Right cardiac atrium (tissue), 5 donors: ENCODE data around the gene LINGO4. TPM values are rescaled to one million over a fixed set of nuclear protein-coding genes. Genes with fewer than 3 reads are reported as not detected.
A peak's percentile ranks its signal among the peaks of the same experiment; 100 is the strongest.

Experiments used
- ATAC-seq, 2 donors: fragments of 200-7000 bp; cut with Tn5 transposase; one replicate each; pipeline versions ENCODE4 v1.8.0 to v1.9.1; 2020; ENCODE audit warnings: moderate library complexity in 2 of 2, mild to moderate bottlenecking in 1 of 2
- DNase-seq, 3 donors: peaks; one replicate each; pipeline ENCODE4 v3.0.0-alpha.2; 2020
- H3K27ac ChIP-seq: one replicate; pipeline ENCODE4 v1.5.1; 2013; ENCODE audit warnings: mild to moderate bottlenecking, low read length, control low read depth, moderate library complexity
- H3K27me3 ChIP-seq: one replicate; pipeline ENCODE4 v1.6.1; 2013; ENCODE audit not compliant: control insufficient read depth, insufficient read depth
- H3K4me1 ChIP-seq: one replicate; pipeline ENCODE4 v1.6.1; 2013; ENCODE audit warnings: low read length; ENCODE audit not compliant: control insufficient read depth, insufficient read depth
- H3K4me3 ChIP-seq: one replicate; pipeline ENCODE4 v1.5.1; 2013; ENCODE audit warnings: low read length, control low read depth
- H3K9me3 ChIP-seq: one replicate; pipeline ENCODE4 v1.6.1; 2013; ENCODE audit warnings: low read length; ENCODE audit not compliant: control insufficient read depth
- WGBS: extraction: QIAGEN DNeasy Blood & Tissue Kit; methylation state at CpG from one replicate; pipeline ENCODE4 v1.1.7; 2013; 5-methylcytosine and 5-hydroxymethylcytosine counted together
- intact Hi-C, 4 donors: fragments of 100-400 bp; cut with DNase I; formaldehyde crosslinking; loops; one replicate each; pipeline versions ENCODE4 v1.11.0 to v1.14.0; 2022 to 2023
- polyA plus RNA-seq: library from polyadenylated mRNA; stranded (reverse); fragments of 200-250 nt; gene quantifications from one replicate; pipeline ENCODE4 v1.2.3, GENCODE V29; 2013
- total RNA-seq, 4 donors: library from RNA; stranded (reverse); fragmentation: NEBNext Ultra II Directional; extraction: Animal tissue kit (Norgen Biotek cat#: 25700); gene quantifications; one replicate each; pipeline ENCODE4 v1.2.1, GENCODE V29; 2021
- donor health status: healthy with polysubstance abuse.
- donor health status: DM: no; HTN: yes; CAD: no.
- donor health status: DM: no; HTN: no; CAD: no.
- donor health status: DM: no; HTN: yes; CAD: no; lungs with severe emphysema.
- donor health status: DM: yes; HTN: yes; CAD: no.

LINGO4 gene
- total and polyA plus RNA-seq, 5 donors = 0.09 to 0.37 (median 0.30) TPM; not detected in 1

- Histone ChIP-seq H3K4me3 (no peak overlapping the region), H3K27ac (no peak overlapping the region), H3K27me3 (no peaks in the 10 kb centered on the region), H3K9me3 (no peaks in the 10 kb centered on the region), H3K4me1 (no peaks in the 10 kb centered on the region)
- intact Hi-C loops = no loop called here
- WGBS = 76% methylated on average over 8 of the region's 8 CpGs
- DNase-seq = peak in 1 of 3 donors; percentile 42
- ATAC-seq = no peak
These were observed 18.0 kb upstream of the LINGO4 start for GRCh38 chr1:151823175-151823574.

- no peaks in the 10 kb centered on the region for H3K4me1 ChIP-seq
These were observed 17.2 kb upstream of the LINGO4 start for GRCh38 chr1:151822404-151822803.

GRCh38 chr1:151820940-151821339 lies 15.7 kb upstream of the LINGO4 start:
- ATAC-seq = no peak
- H3K9me3 ChIP-seq = no peaks in the 10 kb centered on the region
- H3K4me3 ChIP-seq = no peak overlapping the region
- intact Hi-C loops = no loop called here
- 10% methylated on average over 2 of the region's 2 CpGs for WGBS
- H3K27me3 ChIP-seq = no peaks in the 10 kb centered on the region
- DNase-seq = peak in 1 of 3 donors; percentile 51
- no peak overlapping the region for H3K27ac ChIP-seq
- H3K4me1 ChIP-seq = no peaks in the 10 kb centered on the region

More at GRCh38 chr1:151822404-151822803, 17.2 kb upstream of the LINGO4 start:
- Histone ChIP-seq H3K9me3 (no peaks in the 10 kb centered on the region), H3K27ac (no peak overlapping the region), H3K27me3 (no peaks in the 10 kb centered on the region), H3K4me3 (no peak overlapping the region)
- DNase-seq = peak in 1 of 3 donors; percentile 11
- intact Hi-C loops = no loop called here
- 51% methylated on average over 7 of the region's 7 CpGs for WGBS
- no peak for ATAC-seq

GRCh38 chr1:151819976-151820623 lies 14.9 kb upstream of the LINGO4 start:
- Histone ChIP-seq H3K27me3 (no peaks in the 10 kb centered on the region), H3K4me3 (no peak overlapping the region), H3K4me1 (no peaks in the 10 kb centered on the region), H3K27ac (no peak overlapping the region), H3K9me3 (no peaks in the 10 kb centered on the region)
- ATAC-seq = no peak
- peak in 1 of 3 donors; percentile 21 for DNase-seq
- intact Hi-C loops = no loop called here
- 77% methylated on average over 7 of the region's 7 CpGs for WGBS

- no peaks in the 10 kb centered on the region for H3K9me3 ChIP-seq
- H3K27ac ChIP-seq = no peak overlapping the region
- DNase-seq (peak in 1 of 3 donors; percentile 21), ATAC-seq (no peak)
- WGBS = 89% methylated on average over 12 of the region's 12 CpGs
- intact Hi-C loops = no loop called here
- no peak overlapping the region for H3K4me3 ChIP-seq
- H3K4me1 ChIP-seq = no peaks in the 10 kb centered on the region
- H3K27me3 ChIP-seq = no peaks in the 10 kb centered on the region
These were observed 14.1 kb upstream of the LINGO4 start for GRCh38 chr1:151819227-151819835.

GRCh38 chr1:151817353-151817730 lies 12.1 kb upstream of the LINGO4 start:
- 49% methylated on average over 7 of the region's 7 CpGs for WGBS
- Histone ChIP-seq H3K9me3 (no peaks in the 10 kb centered on the region), H3K27me3 (no peaks in the 10 kb centered on the region), H3K27ac (no peak overlapping the region), H3K4me3 (no peak overlapping the region), H3K4me1 (no peaks in the 10 kb centered on the region)
- intact Hi-C loops = no loop called here
- ATAC-seq (no peak), DNase-seq (no peak)

- H3K9me3 ChIP-seq = no peaks in the 10 kb centered on the region
- no peak overlapping the region for H3K27ac ChIP-seq
- no peak overlapping the region for H3K4me3 ChIP-seq
- 81% methylated on average over 26 of the region's 26 CpGs for WGBS
- no peak for DNase-seq
- no peaks in the 10 kb centered on the region for H3K4me1 ChIP-seq
- no peak for ATAC-seq
- no peaks in the 10 kb centered on the region for H3K27me3 ChIP-seq
- intact Hi-C loops = no loop called here
These were observed 11.5 kb upstream of the LINGO4 start for GRCh38 chr1:151816548-151817352.

GRCh38 chr1:151815716-151816327 lies 10.6 kb upstream of the LINGO4 start:
- no peaks in the 10 kb centered on the region for H3K9me3 ChIP-seq
- no peak for ATAC-seq
- intact Hi-C loops = no loop called here
- WGBS = 70% methylated on average over 12 of the region's 12 CpGs
- H3K4me3 ChIP-seq = no peak overlapping the region
- H3K27me3 ChIP-seq = no peaks in the 10 kb centered on the region
- no peak overlapping the region for H3K27ac ChIP-seq
- peak in 1 of 3 donors; percentile 70 for DNase-seq
- H3K4me1 ChIP-seq = no peaks in the 10 kb centered on the region

- DNase-seq (no peak), ATAC-seq (no peak)
- Histone ChIP-seq H3K9me3 (no peaks in the 10 kb centered on the region), H3K27me3 (no peaks in the 10 kb centered on the region), H3K4me1 (no peaks in the 10 kb centered on the region), H3K4me3 (no peak overlapping the region), H3K27ac (no peak overlapping the region)
- WGBS = 87% methylated on average over 8 of the region's 8 CpGs
- intact Hi-C loops = no loop called here
These were observed 9.8 kb upstream of the LINGO4 start for GRCh38 chr1:151814971-151815545.

- ATAC-seq (no peak), DNase-seq (no peak)
- intact Hi-C loops = no loop called here
- Histone ChIP-seq H3K9me3 (no peaks in the 10 kb centered on the region), H3K27ac (no peak overlapping the region), H3K27me3 (no peaks in the 10 kb centered on the region), H3K4me3 (no peak overlapping the region), H3K4me1 (no peaks in the 10 kb centered on the region)
- 76% methylated on average over 15 of the region's 15 CpGs for WGBS
These were observed 9.2 kb upstream of the LINGO4 start for GRCh38 chr1:151814426-151814825.
